ENCODE data around the gene KIF19. TPM values are rescaled to one million over a fixed set of nuclear protein-coding genes. Genes with fewer than 3 reads are reported as not detected.

The KIF19 gene
- polyA plus RNA-seq, 4 donors = 0.45 to 4.5 (median 2.4) TPM

Other genes with a start within 250 kb of the KIF19 start
- 1,000 to 10,000 TPM in 3 of 4 donors, 100 to 1,000 TPM in 1; 823 to 1,669 (median 1,378) TPM for gene RPL38, start 122.5 kb upstream of the KIF19 start, polyA plus RNA-seq
- 10 to 100 TPM in 1 of 4 donors, 1 to 10 TPM in 1, under 1 TPM in 1, not detected in 1; 0.27 to 50.6 (median 2.0) TPM for gene TTYH2, start 112.7 kb upstream of the KIF19 start, polyA plus RNA-seq
- gene DNAI2, start 52.0 kb upstream of the KIF19 start, polyA plus RNA-seq = under 1 TPM in 2 of 4 donors, not detected in 2; 0.03 to 0.10 TPM
- gene BTBD17, start 35.6 kb downstream of the KIF19 start, polyA plus RNA-seq = under 1 TPM in 2 of 4 donors, not detected in 2; 0.15 to 0.21 TPM
- under 1 TPM in 2 of 4 donors, not detected in 2; 0.19 to 0.93 TPM for gene GPR142, start 41.3 kb downstream of the KIF19 start, polyA plus RNA-seq
- 10 to 100 TPM; 41.3 to 72.8 (median 48.1) TPM for gene GPRC5C, start 105.9 kb downstream of the KIF19 start, polyA plus RNA-seq
- gene CD300A, start 140.4 kb downstream of the KIF19 start, polyA plus RNA-seq = 1 to 10 TPM; 1.1 to 5.9 (median 5.4) TPM
- under 1 TPM in 3 of 4 donors, not detected in 1; 0.13 to 0.27 (median 0.25) TPM for gene CD300LB, start 205.2 kb downstream of the KIF19 start, polyA plus RNA-seq
- 1 to 10 TPM in 2 of 4 donors, under 1 TPM in 1, not detected in 1; 0.81 to 1.1 (median 1.1) TPM for gene CD300C, start 219.9 kb downstream of the KIF19 start, polyA plus RNA-seq
- gene CD300H, start 241.3 kb downstream of the KIF19 start, polyA plus RNA-seq = under 1 TPM in 1 of 4 donors, not detected in 3; 0.13 TPM

Data from small intestine (tissue), 4 donors.